VCaP (cell line): ENCODE results near the gene BST1.

Experiments used
- H3K27ac ChIP-seq: fragments of 450-650 bp; 2 replicates; pipeline ENCODE4 v1.5.1; 2017
- CTCF ChIP-seq: fragments of 450-650 bp; conservative IDR thresholded peaks from 2 replicates; pipeline ENCODE4 v1.5.1; 2017; ENCODE audit warnings: mild to moderate bottlenecking, moderate library complexity

Gene BST1

DNA sequence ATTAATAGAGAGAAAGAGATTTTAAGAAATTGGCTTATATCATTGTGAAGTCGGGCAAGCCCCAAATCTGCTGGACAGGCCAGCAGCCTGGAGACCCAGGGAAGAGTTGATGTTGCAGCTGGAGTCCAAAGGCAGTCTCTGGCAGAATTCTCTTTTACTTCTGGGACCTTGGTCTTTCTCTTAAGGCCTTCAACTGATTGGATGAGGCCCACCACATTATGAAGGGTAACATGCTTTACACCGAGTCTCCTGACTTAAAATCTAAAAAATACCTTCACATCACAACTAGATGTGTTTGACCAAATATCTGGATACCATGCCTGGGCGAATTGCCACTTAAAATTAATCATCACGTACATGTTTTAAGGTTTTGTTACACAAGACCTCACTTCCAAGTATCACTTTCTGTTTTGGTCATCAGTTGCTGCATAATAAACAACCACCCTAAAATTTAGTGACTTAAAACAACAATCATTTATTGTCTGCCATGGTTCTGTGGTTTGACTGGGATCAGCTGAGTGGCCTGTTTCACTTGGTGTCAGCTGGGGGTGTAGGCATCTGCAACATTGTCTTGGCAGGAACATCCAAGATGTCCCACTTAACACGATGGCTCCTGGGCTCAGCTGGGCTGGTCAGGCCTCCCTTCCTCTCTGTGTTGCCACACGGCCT lies 78.7 kb downstream of the BST1 start:
- no peak for TF ChIP-seq CTCF
- no peak overlapping the region for H3K27ac ChIP-seq
